HFF-Myc (cell line): ENCODE results near the gene SFMBT2.

Experiments used
- DNase-seq: peaks from one replicate; pipeline ENCODE4 v3.0.0-alpha.2; 2011; ENCODE audit warnings: low read depth; ENCODE audit errors: extremely low read depth
- H3K4me3 ChIP-seq: replicated peaks from 2 replicates; pipeline ENCODE4 v1.5.1; 2011; ENCODE audit warnings: low read depth, mild to moderate bottlenecking, control low read depth, low read length
- TF ChIP-seq, protein P1 (sequence below): IDR thresholded peaks from 2 replicates; pipeline ENCODE4 v1.5.1; 2012; ENCODE audit warnings: mild to moderate bottlenecking, low read depth, low read length, control low read depth; ENCODE audit errors: missing control alignments

SFMBT2 gene

DNA sequence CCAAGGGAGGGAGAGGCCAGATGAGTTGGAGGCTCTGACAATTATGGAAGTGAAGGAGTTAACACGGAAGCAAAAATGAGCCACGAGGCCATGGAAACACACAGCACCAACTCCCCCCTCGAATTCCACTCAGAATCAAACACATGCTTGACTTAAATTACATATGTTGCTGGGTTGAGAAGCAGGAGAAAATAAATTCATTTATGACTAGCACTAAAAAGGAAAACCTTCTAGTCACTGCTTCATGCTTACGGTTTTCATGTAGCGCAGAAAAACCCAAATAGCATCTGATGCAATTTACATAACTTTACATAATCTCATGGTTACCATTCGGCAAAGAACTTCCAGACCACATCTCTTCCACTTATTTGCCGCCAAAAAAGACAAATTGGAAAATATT, 51.5 kb downstream of the SFMBT2 start:
- no peak for DNase-seq
- no peak overlapping the region for H3K4me3 ChIP-seq
- TF ChIP-seq, protein P1, sequence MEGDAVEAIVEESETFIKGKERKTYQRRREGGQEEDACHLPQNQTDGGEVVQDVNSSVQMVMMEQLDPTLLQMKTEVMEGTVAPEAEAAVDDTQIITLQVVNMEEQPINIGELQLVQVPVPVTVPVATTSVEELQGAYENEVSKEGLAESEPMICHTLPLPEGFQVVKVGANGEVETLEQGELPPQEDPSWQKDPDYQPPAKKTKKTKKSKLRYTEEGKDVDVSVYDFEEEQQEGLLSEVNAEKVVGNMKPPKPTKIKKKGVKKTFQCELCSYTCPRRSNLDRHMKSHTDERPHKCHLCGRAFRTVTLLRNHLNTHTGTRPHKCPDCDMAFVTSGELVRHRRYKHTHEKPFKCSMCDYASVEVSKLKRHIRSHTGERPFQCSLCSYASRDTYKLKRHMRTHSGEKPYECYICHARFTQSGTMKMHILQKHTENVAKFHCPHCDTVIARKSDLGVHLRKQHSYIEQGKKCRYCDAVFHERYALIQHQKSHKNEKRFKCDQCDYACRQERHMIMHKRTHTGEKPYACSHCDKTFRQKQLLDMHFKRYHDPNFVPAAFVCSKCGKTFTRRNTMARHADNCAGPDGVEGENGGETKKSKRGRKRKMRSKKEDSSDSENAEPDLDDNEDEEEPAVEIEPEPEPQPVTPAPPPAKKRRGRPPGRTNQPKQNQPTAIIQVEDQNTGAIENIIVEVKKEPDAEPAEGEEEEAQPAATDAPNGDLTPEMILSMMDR, result no peak

DNA sequence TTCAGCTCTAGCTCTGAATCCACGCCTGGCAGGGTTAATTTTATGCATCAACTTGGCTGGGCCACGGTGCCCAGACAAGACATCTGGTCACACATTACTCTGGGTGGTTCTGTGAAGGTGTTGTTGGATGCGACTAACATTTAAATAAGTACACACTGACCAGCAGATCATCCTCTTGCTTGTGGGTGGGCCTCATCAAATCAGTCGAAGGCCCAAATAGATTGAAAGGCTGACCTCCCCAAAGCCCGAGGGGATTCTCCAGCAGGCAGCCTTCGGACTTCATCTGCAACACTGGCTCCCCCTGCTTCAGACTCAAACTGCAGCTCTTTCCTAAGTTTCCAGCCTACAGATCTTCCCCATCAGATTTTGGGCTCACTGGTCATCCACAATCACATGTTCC, 53.6 kb downstream of the SFMBT2 start:
- no peak for DNase-seq
- H3K4me3 ChIP-seq, result no peak overlapping the region
- TF ChIP-seq, protein P1, result no peak

DNA sequence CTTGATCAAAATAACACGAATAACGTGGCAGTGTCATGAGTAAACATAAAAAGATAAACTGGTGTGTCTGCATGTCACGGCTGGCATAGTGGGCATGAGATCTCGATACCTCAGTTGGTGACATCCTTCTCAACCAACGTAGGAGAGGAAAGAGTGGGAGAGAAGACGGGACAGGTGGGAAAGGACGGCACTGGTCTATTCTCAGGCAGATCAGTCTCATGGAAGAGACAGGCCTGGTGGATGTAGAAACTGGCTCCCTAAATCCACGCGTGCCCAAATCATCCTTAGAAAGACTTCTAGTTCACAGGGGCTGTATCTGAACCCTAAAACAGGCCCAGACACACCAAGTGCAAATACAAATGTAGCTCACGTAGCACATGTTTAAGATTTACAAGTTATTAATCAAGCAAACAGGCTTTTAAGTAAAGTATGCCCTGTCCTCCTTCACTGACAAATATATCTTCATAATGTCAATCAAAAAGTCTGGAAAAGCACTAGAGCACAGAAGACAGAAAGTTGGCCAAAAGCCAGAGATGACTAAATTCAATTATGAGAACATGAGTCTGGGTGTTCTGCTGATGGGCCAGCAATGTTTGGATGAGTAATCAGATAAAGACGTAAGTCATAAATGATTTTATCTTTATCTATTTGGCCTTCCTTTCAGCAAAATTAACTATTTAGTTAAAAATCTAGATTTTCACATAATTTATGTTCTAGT, 56.3 kb downstream of the SFMBT2 start:
- DNase-seq, result no peak
- no peak overlapping the region for H3K4me3 ChIP-seq
- TF ChIP-seq, protein P1, result no peak

DNA sequence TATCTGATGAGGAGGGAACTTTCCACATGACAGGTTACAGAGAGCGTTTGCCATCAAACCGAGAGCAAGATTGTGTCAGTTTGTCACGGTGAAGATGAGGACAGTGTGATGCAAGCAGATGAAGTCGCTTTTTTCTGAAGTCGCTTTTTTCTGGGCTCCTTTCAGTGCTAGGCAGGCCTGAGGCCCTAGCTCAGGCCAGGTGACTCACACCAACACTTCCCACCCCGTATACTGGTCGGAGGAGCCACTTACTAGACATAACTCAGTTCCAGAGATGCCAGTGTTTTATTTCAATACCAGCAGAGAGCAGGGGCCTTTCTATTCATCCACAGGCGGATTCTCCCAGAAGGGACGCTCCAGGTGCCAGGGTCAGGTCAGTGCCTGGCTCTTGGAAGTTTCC, 58.9 kb downstream of the SFMBT2 start:
- TF ChIP-seq, protein P1, result no peak
- no peak overlapping the region for H3K4me3 ChIP-seq
- DNase-seq, result no peak

DNA sequence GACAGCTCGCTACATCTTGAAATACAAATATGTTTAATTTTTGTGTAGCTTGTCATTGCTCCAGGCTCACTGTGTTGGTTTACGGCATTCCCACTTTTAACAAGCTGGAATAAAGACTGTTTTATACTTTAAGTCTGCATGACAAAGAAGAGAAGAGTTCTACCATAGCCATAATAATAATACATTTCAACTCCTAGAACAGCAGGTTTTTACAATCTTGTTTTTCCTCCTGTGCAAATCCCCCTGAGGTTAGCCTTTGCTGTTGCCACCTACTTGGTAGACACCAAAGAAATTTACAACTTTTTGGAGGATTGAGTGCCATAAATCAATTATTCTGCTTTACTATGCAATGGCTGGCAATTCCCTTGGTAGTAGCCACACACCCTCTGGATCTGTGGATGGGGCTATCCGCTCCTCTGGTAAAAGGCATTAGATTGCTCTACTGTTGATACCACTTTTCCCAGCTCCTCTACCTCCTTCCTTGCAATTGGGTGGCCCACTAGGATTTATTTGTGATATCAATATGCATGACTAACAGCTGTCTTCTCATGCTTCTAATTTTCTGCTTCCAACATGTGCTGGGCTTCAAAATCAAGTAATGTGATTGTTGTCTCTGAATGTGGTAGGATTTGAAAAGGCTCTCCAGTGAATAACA, 60.2 kb downstream of the SFMBT2 start:
- DNase-seq, result no peak
- no peak overlapping the region for H3K4me3 ChIP-seq
- TF ChIP-seq, protein P1, result no peak

DNA sequence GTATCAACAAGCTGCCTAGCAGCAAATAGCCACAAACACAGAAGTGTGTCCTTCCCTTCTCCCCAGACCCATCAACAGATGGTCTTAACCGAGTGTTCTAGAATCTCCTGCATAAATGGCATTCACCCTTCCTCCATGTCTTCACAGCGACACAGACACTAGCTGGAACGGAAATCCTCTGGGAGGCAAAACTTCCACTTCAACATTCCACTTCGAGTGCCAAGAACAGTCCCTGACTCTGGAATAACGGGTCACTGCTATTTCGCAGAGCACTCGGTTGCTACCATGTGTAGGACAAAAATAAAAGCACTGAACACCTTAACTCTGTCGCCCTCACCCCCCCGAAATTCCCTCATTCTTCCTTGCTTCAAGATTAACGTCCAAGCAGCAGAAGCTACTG, 65.1 kb downstream of the SFMBT2 start:
- DNase-seq, result no peak
- no peak overlapping the region for H3K4me3 ChIP-seq
- TF ChIP-seq, protein P1, result no peak
